CD14-positive monocyte (primary cell): ENCODE data around the gene DMXL2. TPM values are rescaled to one million over a fixed set of nuclear protein-coding genes. Genes with fewer than 3 reads are reported as not detected.
"Not testable (repeated sequence)": the region's sequence is repeated elsewhere in the genome, so short reads cannot be mapped to it uniquely, and the experiment has no call there.

Experiments
- DNase-seq, 3 donors: peaks; one replicate each; pipeline ENCODE4 v3.0.0-alpha.2; 2011 to 2022
- H2AFZ ChIP-seq: 2 replicates; pipeline ENCODE4 v1.6.0; 2012; ENCODE audit warnings: mild to moderate bottlenecking, low read depth, low read length, inconsistent platforms; ENCODE audit not compliant: insufficient read depth, poor library complexity, severe bottlenecking
- H3K27ac ChIP-seq, 2 donors: 1 replicate in 1 of 2; 2 replicates in 1 of 2; pipeline ENCODE4 v1.5.1; 2012 to 2013; ENCODE audit warnings: low read length in 2 of 2, control low read depth in 1 of 2, inconsistent platforms in 1 of 2, low read depth in 1 of 2, mild to moderate bottlenecking in 1 of 2
- H3K27me3 ChIP-seq, 2 donors: one replicate each; pipeline versions ENCODE4 v1.6.0 to v1.6.1; 2011 to 2013; ENCODE audit warnings: low read length in 2 of 2; ENCODE audit not compliant: control insufficient read depth in 2 of 2, insufficient read depth in 2 of 2
- H3K36me3 ChIP-seq, 2 donors: replicated peaks in 1 of 2; 1 replicate in 1 of 2; 2 replicates in 1 of 2; pipeline versions ENCODE4 v1.5.1 to v1.6.1; 2012 to 2013; ENCODE audit warnings: low read length in 2 of 2, control low read depth in 1 of 2, inconsistent platforms in 1 of 2, mild to moderate bottlenecking in 1 of 2; ENCODE audit not compliant: insufficient read depth in 2 of 2, control insufficient read depth in 1 of 2
- H3K4me1 ChIP-seq, 2 donors: 1 replicate in 1 of 2; 2 replicates in 1 of 2; pipeline versions ENCODE4 v1.5.1 to v1.6.1; 2012 to 2013; ENCODE audit warnings: low read length in 2 of 2, control low read depth in 1 of 2, inconsistent platforms in 1 of 2, mild to moderate bottlenecking in 1 of 2, moderate library complexity in 1 of 2; ENCODE audit not compliant: insufficient read depth in 2 of 2, control insufficient read depth in 1 of 2
- H3K4me2 ChIP-seq: replicated peaks from 2 replicates; pipeline ENCODE3; 2012; ENCODE audit warnings: low read length, moderate library complexity, mild to moderate bottlenecking; ENCODE audit not compliant: poor library complexity, severe bottlenecking; ENCODE audit errors: extremely low read depth
- H3K4me3 ChIP-seq, 3 experiments: fragments of 200-600 bp in 1 of 3; sonication (generic) in 1 of 3; replicated peaks in 1 of 3; 1 replicate in 2 of 3; 2 replicates in 1 of 3; pipeline ENCODE4 v1.5.1; 2011 to 2013; ENCODE audit warnings: low read length in 3 of 3, mild to moderate bottlenecking in 3 of 3, control low read depth in 2 of 3, low read depth in 2 of 3, inconsistent platforms in 1 of 3, moderate library complexity in 1 of 3
- H3K79me2 ChIP-seq: 2 replicates; pipeline ENCODE4 v1.6.0; 2012; ENCODE audit warnings: mild to moderate bottlenecking, control low read depth, inconsistent platforms, low read length, moderate library complexity; ENCODE audit not compliant: insufficient read depth
- H3K9ac ChIP-seq: 2 replicates; pipeline ENCODE4 v1.6.0; 2017; ENCODE audit warnings: low read length, mild to moderate bottlenecking; ENCODE audit not compliant: insufficient read depth, poor library complexity, severe bottlenecking
- H3K9me3 ChIP-seq, 2 donors: replicated peaks in 1 of 2; 1 replicate in 1 of 2; 2 replicates in 1 of 2; pipeline versions ENCODE4 v1.5.1 to v1.6.1; 2012 to 2013; ENCODE audit warnings: low read length in 2 of 2, control low read depth in 1 of 2; ENCODE audit not compliant: control insufficient read depth in 1 of 2, insufficient read depth in 1 of 2
- H4K20me1 ChIP-seq: 2 replicates; pipeline ENCODE4 v1.6.0; 2012; ENCODE audit warnings: mild to moderate bottlenecking, low read length, control low read depth, moderate library complexity; ENCODE audit not compliant: insufficient read depth
- H3K27ac Mint-ChIP-seq, 7 donors: one replicate each; pipeline ENCODE4 v1.8.0; 2020; ENCODE audit warnings: mild to moderate bottlenecking in 7 of 7, mixed read lengths in 7 of 7, moderate library complexity in 6 of 7, inconsistent platforms in 2 of 7
- H3K27me3 Mint-ChIP-seq, 3 donors: one replicate each; pipeline ENCODE4 v1.8.0; 2021 to 2022; ENCODE audit warnings: low read depth in 3 of 3, mild to moderate bottlenecking in 3 of 3, mixed read lengths in 3 of 3, moderate library complexity in 3 of 3, inconsistent platforms in 1 of 3
- H3K36me3 Mint-ChIP-seq, 2 donors: one replicate each; pipeline ENCODE4 v1.8.0; 2020; ENCODE audit warnings: mixed read lengths in 2 of 2, inconsistent platforms in 1 of 2, mild to moderate bottlenecking in 1 of 2
- H3K4me1 Mint-ChIP-seq: one replicate; pipeline ENCODE4 v1.8.0; 2020; ENCODE audit warnings: mild to moderate bottlenecking, mixed read lengths
- H3K4me3 Mint-ChIP-seq, 2 donors: one replicate each; pipeline ENCODE4 v1.8.0; 2020; ENCODE audit warnings: mild to moderate bottlenecking in 2 of 2, mixed read lengths in 2 of 2, moderate library complexity in 1 of 2
- H3K9me3 Mint-ChIP-seq, 7 donors: one replicate each; pipeline ENCODE4 v1.8.0; 2020 to 2022; ENCODE audit warnings: mixed read lengths in 7 of 7, mild to moderate bottlenecking in 6 of 7, moderate library complexity in 6 of 7, inconsistent platforms in 2 of 7
- WGBS: methylation state at CpG from one replicate; pipeline ENCODE4 v1.1.5; 2013; ENCODE audit warnings: missing lambda C conversion rate; ENCODE audit not compliant: insufficient coverage; 5-methylcytosine and 5-hydroxymethylcytosine counted together
- intact Hi-C, 2 donors: fragments of 100-400 bp; cut with micrococcal nuclease; formaldehyde crosslinking; loops; one replicate each; pipeline versions ENCODE4 v1.15.0 to v1.15.1; 2023
- polyA plus RNA-seq, 3 donors: library from polyadenylated mRNA; depleted of rRNA in 1 of 3; unstranded in 2 of 3; stranded (reverse) in 1 of 3; fragments of 300-500 nt in 2 of 3; fragments of >200 nt in 1 of 3; fragmentation: Illumina TruSeq in 2 of 3; gene quantifications; 1 replicate in 2 of 3; 2 replicates in 1 of 3; pipeline ENCODE4 v1.2.3, GENCODE V29; 2012 to 2021
- TF ChIP-seq, protein P1 (sequence below): fragments of 200-600 bp; IDR thresholded peaks from one replicate; pipeline ENCODE4 v1.8.0; 2022; ENCODE audit warnings: antibody characterized with exemption, mild to moderate bottlenecking

Gene DMXL2
- polyA plus RNA-seq, 3 donors: 29.1 to 449 (median 45.5) TPM

GRCh38 chr15:51661072-51661471 is 38.5 kb upstream of the DMXL2 start:
- TF ChIP-seq, protein P1, sequence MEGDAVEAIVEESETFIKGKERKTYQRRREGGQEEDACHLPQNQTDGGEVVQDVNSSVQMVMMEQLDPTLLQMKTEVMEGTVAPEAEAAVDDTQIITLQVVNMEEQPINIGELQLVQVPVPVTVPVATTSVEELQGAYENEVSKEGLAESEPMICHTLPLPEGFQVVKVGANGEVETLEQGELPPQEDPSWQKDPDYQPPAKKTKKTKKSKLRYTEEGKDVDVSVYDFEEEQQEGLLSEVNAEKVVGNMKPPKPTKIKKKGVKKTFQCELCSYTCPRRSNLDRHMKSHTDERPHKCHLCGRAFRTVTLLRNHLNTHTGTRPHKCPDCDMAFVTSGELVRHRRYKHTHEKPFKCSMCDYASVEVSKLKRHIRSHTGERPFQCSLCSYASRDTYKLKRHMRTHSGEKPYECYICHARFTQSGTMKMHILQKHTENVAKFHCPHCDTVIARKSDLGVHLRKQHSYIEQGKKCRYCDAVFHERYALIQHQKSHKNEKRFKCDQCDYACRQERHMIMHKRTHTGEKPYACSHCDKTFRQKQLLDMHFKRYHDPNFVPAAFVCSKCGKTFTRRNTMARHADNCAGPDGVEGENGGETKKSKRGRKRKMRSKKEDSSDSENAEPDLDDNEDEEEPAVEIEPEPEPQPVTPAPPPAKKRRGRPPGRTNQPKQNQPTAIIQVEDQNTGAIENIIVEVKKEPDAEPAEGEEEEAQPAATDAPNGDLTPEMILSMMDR: no peak
- DNase-seq: no peak

GRCh38 chr15:51658664-51659063 is 36.1 kb upstream of the DMXL2 start:
- Histone ChIP-seq H4K20me1 (no peaks in the 10 kb centered on the region), H3K9me3 (peaks cover 0 to 6% of the 10 kb centered on the region in 2 donors), H3K9ac (no peak overlapping the region), H3K4me2 (peak overlapping the region; percentile 33), H3K79me2 (no peaks in the 10 kb centered on the region), H2AFZ (no peak overlapping the region), H3K27me3 (no peaks in the 10 kb centered on the region), H3K36me3 (no peaks in the 10 kb centered on the region), H3K4me3 (peak overlapping the region in 1 of 3 experiments; percentile 13), H3K4me1 (peaks cover 6 to 10% of the 10 kb centered on the region in 2 donors), H3K27ac (peak overlapping the region in 1 of 2 donors; percentile 4)
- Mint-ChIP-seq H3K27me3 (peaks cover 2 to 6% (median 2%) of the 10 kb centered on the region in 3 donors), H3K27ac (peak overlapping the region in 1 of 7 donors; percentile 60), H3K4me1 (peaks cover 7% of the 10 kb centered on the region), H3K36me3 (no peaks in the 10 kb centered on the region), H3K4me3 (peak overlapping the region in 1 of 2 donors; percentile 70), H3K9me3 (peaks cover 0 to 12% (median 3%) of the 10 kb centered on the region in 7 donors)
- peak; percentile 12 to 27 (median 27) for DNase-seq
- 100% methylated on average over 1 of the region's 3 CpGs for WGBS
- TF ChIP-seq, protein P1: no peak
- intact Hi-C loops: no loop called here

More at GRCh38 chr15:51661072-51661471, 38.5 kb upstream of the DMXL2 start:
- H3K4me2 ChIP-seq: no peak overlapping the region
- H3K9ac ChIP-seq: no peak overlapping the region
- H3K36me3 ChIP-seq: no peaks in the 10 kb centered on the region
- H3K27ac ChIP-seq: no peak overlapping the region
- H3K9me3 ChIP-seq: peaks cover 0 to 6% of the 10 kb centered on the region in 2 donors
- H3K27me3 ChIP-seq: no peaks in the 10 kb centered on the region
- H3K79me2 ChIP-seq: no peaks in the 10 kb centered on the region
- peaks cover 0 to 3% (median 2%) of the 10 kb centered on the region in 3 donors for H3K27me3 Mint-ChIP-seq
- H3K4me1 Mint-ChIP-seq: peaks cover 7% of the 10 kb centered on the region
- H3K4me3 ChIP-seq: no peak overlapping the region
- intact Hi-C loops: no loop called here
- H3K9me3 Mint-ChIP-seq: peaks cover 0 to 12% (median 0%) of the 10 kb centered on the region in 7 donors
- H3K4me3 Mint-ChIP-seq: no peak overlapping the region
- H3K36me3 Mint-ChIP-seq: no peaks in the 10 kb centered on the region
- 100% methylated on average over 1 of the region's 2 CpGs for WGBS
- no peaks in the 10 kb centered on the region for H4K20me1 ChIP-seq
- H3K27ac Mint-ChIP-seq: no peak overlapping the region
- H3K4me1 ChIP-seq: peaks cover 6 to 10% of the 10 kb centered on the region in 2 donors
- no peak overlapping the region for H2AFZ ChIP-seq

DNA sequence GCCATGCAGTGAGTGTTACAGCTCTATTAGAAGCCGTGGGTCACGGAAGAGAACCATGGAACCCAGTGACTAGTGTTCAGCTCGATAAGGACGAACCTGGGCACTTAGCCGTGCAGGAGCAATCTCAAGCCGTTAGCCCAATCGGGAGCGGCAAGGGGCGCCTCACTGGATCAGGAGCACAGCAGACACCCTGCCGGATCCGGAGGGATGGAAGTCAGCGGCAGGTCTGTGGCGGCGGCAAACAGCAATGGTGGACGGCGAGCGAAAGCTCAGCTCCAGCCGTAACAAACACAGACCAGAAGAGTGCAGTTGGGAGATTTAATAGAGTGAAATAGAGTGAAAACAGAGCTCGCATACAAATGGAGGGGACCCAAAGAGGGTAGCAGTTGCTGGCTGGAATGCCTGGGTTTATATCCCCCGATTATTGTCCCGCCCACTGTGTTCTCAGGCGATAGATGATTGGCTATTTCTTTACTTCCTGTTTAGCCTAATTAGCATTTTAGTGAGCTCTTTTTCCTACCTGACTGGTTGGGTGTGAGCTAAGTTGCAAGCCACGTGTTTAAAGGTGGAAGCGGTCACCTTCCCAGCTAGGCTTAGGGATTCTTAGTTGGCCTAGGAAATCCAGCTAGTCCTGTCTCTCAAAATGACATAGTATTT is 33.0 kb upstream of the DMXL2 start:
- H3K4me3 Mint-ChIP-seq, H3K27ac Mint-ChIP-seq, H3K27me3 ChIP-seq, intact Hi-C loops, H3K36me3 Mint-ChIP-seq, H3K9me3 Mint-ChIP-seq, H3K4me1 Mint-ChIP-seq, H3K27me3 Mint-ChIP-seq, H3K4me2 ChIP-seq, H3K9ac ChIP-seq, H3K36me3 ChIP-seq, H2AFZ ChIP-seq, H3K27ac ChIP-seq, DNase-seq, H3K9me3 ChIP-seq, H4K20me1 ChIP-seq, H3K79me2 ChIP-seq, H3K4me3 ChIP-seq: not testable (repeated sequence)
- peaks cover 6 to 10% of the 10 kb centered on the region in 2 donors for H3K4me1 ChIP-seq
- WGBS: 99% methylated on average over 22 of the region's 24 CpGs
